Smooth muscle cell (in vitro differentiated cells): ENCODE measurements around the gene ACY1. TPM values are rescaled to one million over a fixed set of nuclear protein-coding genes. Genes with fewer than 3 reads are reported as not detected.

Experiments
- DNase-seq: peaks from one replicate; lab custom pipeline; 2025; ENCODE audit not compliant: unreplicated experiment; lab: John Stamatoyannopoulos, UW
- H2AFZ ChIP-seq: fragments of 200-600 bp; sonication (generic); 2 replicates; pipeline ENCODE4 v1.6.0; 2016; ENCODE audit warnings: antibody characterized with exemption, low read depth, mild to moderate bottlenecking
- H3F3A ChIP-seq: fragments of 200-600 bp; sonication (generic); 2 replicates; pipeline ENCODE4 v1.6.0; 2017; ENCODE audit warnings: antibody characterized with exemption, low read depth
- H3K27ac ChIP-seq: fragments of 200-600 bp; sonication (generic); 2 replicates; pipeline ENCODE4 v1.5.1; 2016; ENCODE audit warnings: low read depth, mild to moderate bottlenecking
- H3K27me3 ChIP-seq: fragments of 200-600 bp; sonication (generic); 2 replicates; pipeline ENCODE4 v1.6.1; 2016; ENCODE audit warnings: low read depth, mild to moderate bottlenecking
- H3K36me3 ChIP-seq: fragments of 200-600 bp; sonication (generic); 2 replicates; pipeline ENCODE4 v1.5.1; 2016; ENCODE audit warnings: low read depth
- H3K4me1 ChIP-seq: fragments of 200-600 bp; sonication (generic); 2 replicates; pipeline ENCODE4 v1.5.1; 2016; ENCODE audit warnings: low read depth
- H3K4me2 ChIP-seq: fragments of 200-600 bp; sonication (generic); 2 replicates; pipeline ENCODE4 v1.6.0; 2016; ENCODE audit warnings: mild to moderate bottlenecking
- H3K4me3 ChIP-seq: fragments of 200-600 bp; sonication (generic); 2 replicates; pipeline ENCODE4 v1.5.1; 2016; ENCODE audit warnings: mild to moderate bottlenecking
- H3K79me2 ChIP-seq: fragments of 200-600 bp; sonication (generic); 2 replicates; pipeline ENCODE4 v1.6.0; 2016; ENCODE audit warnings: low read depth, mild to moderate bottlenecking
- H3K9ac ChIP-seq: fragments of 200-600 bp; sonication (generic); 2 replicates; pipeline ENCODE4 v1.6.0; 2016; ENCODE audit warnings: low read depth
- H3K9me3 ChIP-seq: fragments of 200-600 bp; sonication (generic); replicated peaks from 2 replicates; pipeline ENCODE4 v1.5.1; 2016; ENCODE audit warnings: low read depth
- H4K20me1 ChIP-seq: fragments of 200-600 bp; sonication (generic); 2 replicates; pipeline ENCODE4 v1.6.0; 2016; ENCODE audit warnings: low read depth
- WGBS: methylation state at CpG from one replicate; pipeline ENCODE4 v1.1.7; 2016; ENCODE audit warnings: low lambda C conversion rate; 5-methylcytosine and 5-hydroxymethylcytosine counted together
- polyA plus RNA-seq: library from polyadenylated mRNA; unstranded; fragments of >200 nt; fragmentation: Nextera tagmentation; extraction: Ambion mirVana; gene quantifications from 2 replicates; pipeline ENCODE4 v1.2.1, GENCODE V29; 2016
- total RNA-seq: library from RNA; depleted of rRNA; stranded (reverse); fragments of >200 nt; gene quantifications from 2 replicates; pipeline ENCODE4 v1.2.3, GENCODE V29; 2014
- TF ChIP-seq, protein P1 (sequence below): fragments of 200-600 bp; sonication (generic); IDR thresholded peaks from 2 replicates; pipeline ENCODE4 v1.5.1; 2017; ENCODE audit warnings: borderline replicate concordance, mild to moderate bottlenecking, antibody characterized with exemption; ENCODE audit not compliant: insufficient read depth, poor library complexity, severe bottlenecking

Gene ACY1
- total and polyA plus RNA-seq, 2 experiments from 2014 or later: 33.8 to 39.6 TPM

GRCh38 chr3:52034651-52035050 lies 51.3 kb downstream of the ACY1 start:
- 98% methylated on average over 3 of the region's 3 CpGs for WGBS
- Histone ChIP-seq H3K27ac (no peak overlapping the region), H3F3A (no peaks in the 10 kb centered on the region)

GRCh38 chr3:52036222-52036694 lies 52.9 kb downstream of the ACY1 start:
- H3K4me2 ChIP-seq: no peak overlapping the region
- H3K9me3 ChIP-seq: no peaks in the 10 kb centered on the region
- H3K27me3 ChIP-seq: no peaks in the 10 kb centered on the region
- no peak for DNase-seq
- H3K9ac ChIP-seq: no peak overlapping the region
- WGBS: 94% methylated on average over 5 of the region's 5 CpGs
- no peak overlapping the region for H3K4me3 ChIP-seq
- H3K4me1 ChIP-seq: no peaks in the 10 kb centered on the region
- H2AFZ ChIP-seq: no peak overlapping the region
- no peak overlapping the region for H3K27ac ChIP-seq
- H3K79me2 ChIP-seq: no peaks in the 10 kb centered on the region
- H4K20me1 ChIP-seq: no peaks in the 10 kb centered on the region
- no peaks in the 10 kb centered on the region for H3K36me3 ChIP-seq
- TF ChIP-seq, protein P1, sequence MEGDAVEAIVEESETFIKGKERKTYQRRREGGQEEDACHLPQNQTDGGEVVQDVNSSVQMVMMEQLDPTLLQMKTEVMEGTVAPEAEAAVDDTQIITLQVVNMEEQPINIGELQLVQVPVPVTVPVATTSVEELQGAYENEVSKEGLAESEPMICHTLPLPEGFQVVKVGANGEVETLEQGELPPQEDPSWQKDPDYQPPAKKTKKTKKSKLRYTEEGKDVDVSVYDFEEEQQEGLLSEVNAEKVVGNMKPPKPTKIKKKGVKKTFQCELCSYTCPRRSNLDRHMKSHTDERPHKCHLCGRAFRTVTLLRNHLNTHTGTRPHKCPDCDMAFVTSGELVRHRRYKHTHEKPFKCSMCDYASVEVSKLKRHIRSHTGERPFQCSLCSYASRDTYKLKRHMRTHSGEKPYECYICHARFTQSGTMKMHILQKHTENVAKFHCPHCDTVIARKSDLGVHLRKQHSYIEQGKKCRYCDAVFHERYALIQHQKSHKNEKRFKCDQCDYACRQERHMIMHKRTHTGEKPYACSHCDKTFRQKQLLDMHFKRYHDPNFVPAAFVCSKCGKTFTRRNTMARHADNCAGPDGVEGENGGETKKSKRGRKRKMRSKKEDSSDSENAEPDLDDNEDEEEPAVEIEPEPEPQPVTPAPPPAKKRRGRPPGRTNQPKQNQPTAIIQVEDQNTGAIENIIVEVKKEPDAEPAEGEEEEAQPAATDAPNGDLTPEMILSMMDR: no peak
- no peaks in the 10 kb centered on the region for H3F3A ChIP-seq

More at GRCh38 chr3:52034651-52035050, 51.3 kb downstream of the ACY1 start:
- TF ChIP-seq, protein P1: no peak
- Histone ChIP-seq H2AFZ (no peak overlapping the region), H3K36me3 (no peaks in the 10 kb centered on the region), H3K79me2 (no peaks in the 10 kb centered on the region), H3K4me1 (no peaks in the 10 kb centered on the region), H3K27me3 (no peaks in the 10 kb centered on the region), H3K9me3 (no peaks in the 10 kb centered on the region), H3K4me2 (no peak overlapping the region), H3K4me3 (no peak overlapping the region), H3K9ac (no peak overlapping the region), H4K20me1 (no peaks in the 10 kb centered on the region)
- no peak for DNase-seq

GRCh38 chr3:52036829-52037228 lies 53.5 kb downstream of the ACY1 start:
- Histone ChIP-seq H3K36me3 (no peaks in the 10 kb centered on the region), H3K4me3 (no peak overlapping the region), H3K9me3 (no peaks in the 10 kb centered on the region), H3K9ac (no peak overlapping the region), H4K20me1 (no peaks in the 10 kb centered on the region), H3K27me3 (no peaks in the 10 kb centered on the region), H3F3A (no peaks in the 10 kb centered on the region), H2AFZ (no peak overlapping the region), H3K27ac (no peak overlapping the region), H3K79me2 (no peaks in the 10 kb centered on the region), H3K4me1 (no peaks in the 10 kb centered on the region), H3K4me2 (no peak overlapping the region)
- TF ChIP-seq, protein P1: no peak
- WGBS: 24% methylated on average over 5 of the region's 5 CpGs
- DNase-seq: no peak

GRCh38 chr3:52037291-52037690 lies 54.0 kb downstream of the ACY1 start:
- no peak for DNase-seq
- no peaks in the 10 kb centered on the region for H3K4me1 ChIP-seq
- H4K20me1 ChIP-seq: no peaks in the 10 kb centered on the region
- no peaks in the 10 kb centered on the region for H3K36me3 ChIP-seq
- H3K4me2 ChIP-seq: no peak overlapping the region
- no peaks in the 10 kb centered on the region for H3F3A ChIP-seq
- H2AFZ ChIP-seq: no peak overlapping the region
- WGBS: 91% methylated on average over 4 of the region's 4 CpGs
- no peak overlapping the region for H3K9ac ChIP-seq
- H3K27ac ChIP-seq: no peak overlapping the region
- no peaks in the 10 kb centered on the region for H3K27me3 ChIP-seq
- no peak overlapping the region for H3K4me3 ChIP-seq
- TF ChIP-seq, protein P1: no peak
- no peaks in the 10 kb centered on the region for H3K79me2 ChIP-seq
- H3K9me3 ChIP-seq: no peaks in the 10 kb centered on the region
